GM10248 (cell line): ENCODE results near the gene PLCL1.

ENCODE experiments used
- CTCF ChIA-PET: fragments of 300-600 bp; sonication (Branson Sonifier 250); formaldehyde crosslinking; extraction: SDS; loops from one replicate; lab custom pipeline; 2021; ENCODE audit warnings: antibody characterized with exemption; lab: Yijun Ruan, JAX
- POLR2A ChIA-PET: fragments of 350-650 bp; sonication (Branson Sonifier 250); formaldehyde crosslinking; extraction: SDS; loops from one replicate; lab custom pipeline; 2020; ENCODE audit warnings: antibody characterized with exemption; lab: Yijun Ruan, JAX
- DNase-seq: peaks from one replicate; pipeline ENCODE4 v3.0.0; 2012; ENCODE audit errors: extremely low spot score
- TF ChIP-seq, protein P1 (sequence below): IDR thresholded peaks from 2 replicates; pipeline ENCODE4 v1.5.1; 2012; ENCODE audit warnings: mild to moderate bottlenecking, low read depth; ENCODE audit errors: extremely low read depth, missing control alignments, control extremely low read depth

PLCL1 gene

DNA sequence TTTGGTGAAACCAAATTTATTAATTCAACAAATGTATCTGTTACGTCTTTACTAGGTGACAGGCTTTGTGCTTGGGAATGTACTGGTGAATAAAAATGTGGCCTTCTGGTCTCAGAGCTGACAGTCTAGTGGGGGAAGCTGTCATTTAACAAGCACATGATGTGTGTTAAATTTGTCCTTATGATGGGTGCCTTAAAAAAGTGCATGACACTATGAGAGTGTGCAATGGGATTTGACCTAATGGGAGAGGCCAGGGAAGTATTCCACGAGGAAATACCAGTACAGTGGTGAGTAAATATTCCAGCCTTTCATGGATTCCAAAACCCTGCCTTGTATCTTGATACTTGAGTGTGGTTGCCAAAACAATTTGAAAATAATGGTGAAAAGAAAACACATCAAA is 308.9 kb downstream of the PLCL1 start:
- TF ChIP-seq, protein P1, sequence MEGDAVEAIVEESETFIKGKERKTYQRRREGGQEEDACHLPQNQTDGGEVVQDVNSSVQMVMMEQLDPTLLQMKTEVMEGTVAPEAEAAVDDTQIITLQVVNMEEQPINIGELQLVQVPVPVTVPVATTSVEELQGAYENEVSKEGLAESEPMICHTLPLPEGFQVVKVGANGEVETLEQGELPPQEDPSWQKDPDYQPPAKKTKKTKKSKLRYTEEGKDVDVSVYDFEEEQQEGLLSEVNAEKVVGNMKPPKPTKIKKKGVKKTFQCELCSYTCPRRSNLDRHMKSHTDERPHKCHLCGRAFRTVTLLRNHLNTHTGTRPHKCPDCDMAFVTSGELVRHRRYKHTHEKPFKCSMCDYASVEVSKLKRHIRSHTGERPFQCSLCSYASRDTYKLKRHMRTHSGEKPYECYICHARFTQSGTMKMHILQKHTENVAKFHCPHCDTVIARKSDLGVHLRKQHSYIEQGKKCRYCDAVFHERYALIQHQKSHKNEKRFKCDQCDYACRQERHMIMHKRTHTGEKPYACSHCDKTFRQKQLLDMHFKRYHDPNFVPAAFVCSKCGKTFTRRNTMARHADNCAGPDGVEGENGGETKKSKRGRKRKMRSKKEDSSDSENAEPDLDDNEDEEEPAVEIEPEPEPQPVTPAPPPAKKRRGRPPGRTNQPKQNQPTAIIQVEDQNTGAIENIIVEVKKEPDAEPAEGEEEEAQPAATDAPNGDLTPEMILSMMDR, result no peak
- no peak for DNase-seq
- CTCF ChIA-PET, result interaction anchor here (1.1 to 2.1 kb wide), 3 partner anchors 15 to 30 kb away, joined by 3 to 12 read pairs (median 4); no protein-coding TSS in a partner anchor
- POLR2A ChIA-PET, result no interaction called here

- ChIA-PET CTCF (interaction anchor here (1.1 to 2.1 kb wide), 5 partner anchors 12 to 307 kb away, joined by 3 to 12 read pairs (median 3); no protein-coding TSS in a partner anchor), POLR2A (no interaction called here)
- TF ChIP-seq, protein P1, result no peak
- no peak for DNase-seq
Observed at GRCh38 chr2:198114064-198114463, 309.7 kb downstream of the PLCL1 start.

- POLR2A ChIA-PET, result no interaction called here
- TF ChIP-seq, protein P1, result no peak
- CTCF ChIA-PET, result interaction anchor here (2.1 kb wide), 1 partner anchor 13 kb away, joined by 12 read pairs; no protein-coding TSS in a partner anchor
- DNase-seq, result no peak
Observed at GRCh38 chr2:198115201-198115600, 310.8 kb downstream of the PLCL1 start.

DNA sequence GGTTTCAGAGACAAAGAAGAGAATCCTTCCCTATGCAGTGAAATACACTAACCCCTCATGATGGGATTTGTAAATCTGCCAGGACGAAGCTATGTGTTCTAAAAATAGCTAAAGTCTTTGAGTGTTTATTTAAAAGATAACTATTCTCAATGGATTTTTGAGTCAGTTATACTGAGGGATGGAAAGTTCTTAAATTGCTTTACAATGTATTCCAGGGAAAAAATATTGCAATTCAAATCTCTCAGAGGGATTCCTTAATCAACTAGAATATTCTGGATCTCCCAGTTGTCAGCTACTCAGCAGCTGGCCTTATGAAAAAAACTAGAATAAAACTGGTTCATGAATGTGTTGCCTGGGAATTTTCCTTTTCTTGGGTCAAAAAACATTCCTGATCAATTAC is 312.4 kb downstream of the PLCL1 start:
- DNase-seq, result no peak
- TF ChIP-seq, protein P1, result no peak
- POLR2A ChIA-PET, result no interaction called here
- CTCF ChIA-PET, result interaction anchor here (0.9 to 2.2 kb wide), 2 partner anchors 11 to 15 kb away, joined by 3 to 12 read pairs; no protein-coding TSS in a partner anchor

DNA sequence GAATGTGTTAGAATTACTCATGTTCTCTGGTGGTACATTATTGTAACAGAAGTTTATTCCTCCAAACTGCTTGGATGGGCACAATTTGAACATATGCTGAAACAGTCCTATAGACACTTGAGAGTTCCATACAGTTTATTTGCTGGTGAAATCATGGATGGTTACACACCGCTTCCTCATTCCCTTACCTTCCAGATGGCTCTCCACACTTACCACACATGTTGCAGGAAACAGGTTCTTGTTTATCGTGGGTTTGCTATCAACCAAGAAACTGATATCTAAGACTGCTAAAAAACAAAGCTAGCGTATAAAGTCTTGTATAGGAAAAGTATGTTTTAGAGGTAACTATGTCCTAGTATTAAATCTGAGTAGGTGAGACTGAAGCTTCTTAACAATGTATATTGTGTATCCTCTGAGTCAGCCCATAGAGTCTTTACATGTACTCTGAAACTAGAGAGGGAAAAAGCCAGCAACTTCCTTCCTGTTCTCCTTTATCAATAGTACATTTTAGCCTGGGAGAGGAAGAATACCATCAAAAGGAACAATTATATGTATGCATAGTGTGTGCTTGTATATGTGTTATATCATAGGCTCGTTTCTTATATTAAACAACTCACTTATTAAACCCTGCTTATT is 313.1 kb downstream of the PLCL1 start:
- TF ChIP-seq, protein P1, result no peak
- no peak for DNase-seq
- ChIA-PET CTCF (interaction anchor here (1.5 to 2.2 kb wide), 3 partner anchors 9 to 267 kb away, joined by 3 to 12 read pairs (median 6); no protein-coding TSS in a partner anchor), POLR2A (no interaction called here)

DNA sequence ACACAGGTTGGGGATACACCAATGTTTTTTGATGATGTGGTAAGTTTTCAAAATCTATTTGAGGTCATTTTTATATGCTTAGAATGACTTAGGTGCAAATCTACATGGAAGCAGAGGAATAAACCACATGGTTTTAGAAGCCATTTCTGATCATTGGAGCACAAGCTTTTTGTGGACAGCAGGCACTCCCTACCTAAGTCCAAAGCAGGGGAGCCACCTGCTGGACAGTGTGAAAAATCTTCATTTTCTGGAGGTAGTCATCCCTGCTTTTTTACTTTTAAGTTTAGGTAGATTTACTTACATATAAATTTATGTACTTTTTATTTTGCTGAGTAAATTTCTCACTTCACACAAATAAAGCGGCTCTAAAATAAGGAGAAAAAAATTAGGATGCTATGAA is 323.2 kb downstream of the PLCL1 start:
- TF ChIP-seq, protein P1, result peak; percentile 73
- DNase-seq, result peak; percentile 42
- ChIA-PET POLR2A (no interaction called here), CTCF (interaction anchor here (0.6 to 4.9 kb wide), 35 partner anchors 8 to 349 kb away, joined by 3 to 63 read pairs (median 4); partner anchors contain the start of gene PLCL1)
